Bronchial epithelial cell (primary cell): ENCODE data around the gene DCLRE1C. TPM values are rescaled to one million over a fixed set of nuclear protein-coding genes. Genes with fewer than 3 reads are reported as not detected.
A peak's percentile ranks its signal among the peaks of the same experiment; 100 is the strongest.
"Not testable (repeated sequence)": the region's sequence is repeated elsewhere in the genome, so short reads cannot be mapped to it uniquely, and the experiment has no call there.

Experiments used
- DNase-seq: peaks from one replicate; pipeline ENCODE4 v3.0.0-alpha.2; 2010; ENCODE audit warnings: low read depth
- FAIRE-seq: peaks from 2 replicates; lab custom pipeline; 2011; peaks lifted over from hg19 to GRCh38; lab: Jason Lieb, UNC
- H3K27me3 ChIP-seq: 2 replicates; pipeline ENCODE4 v1.5.1; 2011; ENCODE audit warnings: low read length; ENCODE audit not compliant: control insufficient read depth, insufficient read depth
- H3K36me3 ChIP-seq: 2 replicates; pipeline ENCODE4 v1.5.1; 2011; ENCODE audit warnings: low read length; ENCODE audit not compliant: control insufficient read depth, insufficient read depth
- H3K4me3 ChIP-seq: 2 replicates; pipeline ENCODE4 v1.5.1; 2011; ENCODE audit warnings: mild to moderate bottlenecking, low read depth, low read length, control low read depth
- total RNA-seq: library from RNA; depleted of rRNA; stranded (reverse); fragments of >200 nt; gene quantifications from 2 replicates; pipeline ENCODE4 v1.2.1, GENCODE V29; 2014
- TF ChIP-seq, protein P1 (sequence below): IDR thresholded peaks from 2 replicates; pipeline ENCODE4 v1.5.1; 2011; ENCODE audit warnings: mild to moderate bottlenecking, moderate library complexity, low read length, control low read depth, inconsistent platforms; ENCODE audit not compliant: insufficient read depth, severe bottlenecking

DCLRE1C gene
- 9.0 and 10.2 TPM in 2 replicates for total RNA-seq

- DNase-seq: peak; percentile 94
- no peak for FAIRE-seq
- Histone ChIP-seq H3K27me3 (no peaks in the 10 kb centered on the region), H3K36me3 (no peaks in the 10 kb centered on the region), H3K4me3 (peak within 1 kb of the TSS; percentile 74)
- TF ChIP-seq, protein P1, sequence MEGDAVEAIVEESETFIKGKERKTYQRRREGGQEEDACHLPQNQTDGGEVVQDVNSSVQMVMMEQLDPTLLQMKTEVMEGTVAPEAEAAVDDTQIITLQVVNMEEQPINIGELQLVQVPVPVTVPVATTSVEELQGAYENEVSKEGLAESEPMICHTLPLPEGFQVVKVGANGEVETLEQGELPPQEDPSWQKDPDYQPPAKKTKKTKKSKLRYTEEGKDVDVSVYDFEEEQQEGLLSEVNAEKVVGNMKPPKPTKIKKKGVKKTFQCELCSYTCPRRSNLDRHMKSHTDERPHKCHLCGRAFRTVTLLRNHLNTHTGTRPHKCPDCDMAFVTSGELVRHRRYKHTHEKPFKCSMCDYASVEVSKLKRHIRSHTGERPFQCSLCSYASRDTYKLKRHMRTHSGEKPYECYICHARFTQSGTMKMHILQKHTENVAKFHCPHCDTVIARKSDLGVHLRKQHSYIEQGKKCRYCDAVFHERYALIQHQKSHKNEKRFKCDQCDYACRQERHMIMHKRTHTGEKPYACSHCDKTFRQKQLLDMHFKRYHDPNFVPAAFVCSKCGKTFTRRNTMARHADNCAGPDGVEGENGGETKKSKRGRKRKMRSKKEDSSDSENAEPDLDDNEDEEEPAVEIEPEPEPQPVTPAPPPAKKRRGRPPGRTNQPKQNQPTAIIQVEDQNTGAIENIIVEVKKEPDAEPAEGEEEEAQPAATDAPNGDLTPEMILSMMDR: no peak
These were observed at the start of gene DCLRE1C for GRCh38 chr10:14954001-14954770. Gene DCLRE1C, minus strand, starts transcription at chr10:14954096. Its CDS starts 86 bp downstream, at chr10:14954010.

DNA sequence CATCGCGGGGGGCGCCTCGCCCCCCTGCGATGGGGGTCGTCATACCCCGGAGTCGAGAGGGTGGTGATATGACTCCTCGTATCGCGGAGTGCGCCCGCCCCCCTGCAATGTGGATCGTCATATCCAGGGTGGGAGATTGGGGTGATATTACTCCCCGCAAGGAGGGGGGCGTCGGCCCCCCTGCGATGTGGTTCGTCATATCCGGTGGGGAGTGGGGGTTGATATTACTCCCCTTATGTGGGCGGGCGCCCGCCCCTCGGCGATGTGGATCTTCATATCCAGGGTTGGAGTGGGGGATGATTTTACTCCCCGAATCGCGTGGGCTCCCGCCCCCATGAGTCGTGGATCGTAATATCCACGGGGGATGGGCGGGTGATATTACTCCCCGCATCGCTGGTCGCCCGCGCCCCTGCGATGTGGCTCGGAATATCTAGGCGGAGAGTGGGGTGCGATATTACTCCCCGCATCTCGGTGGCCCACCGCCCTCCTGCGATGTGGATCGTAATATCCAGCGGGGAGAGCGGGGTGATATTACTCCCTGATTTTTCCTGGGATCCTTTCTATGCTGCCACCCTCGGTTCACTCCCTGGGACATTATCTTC is 42.2 kb upstream of the DCLRE1C start:
- Histone ChIP-seq H3K27me3 (no peaks in the 10 kb centered on the region), H3K4me3 (no peak overlapping the region), H3K36me3 (no peaks in the 10 kb centered on the region)
- DNase-seq (no peak), FAIRE-seq (no peak)
- TF ChIP-seq, protein P1: no peak

DNA sequence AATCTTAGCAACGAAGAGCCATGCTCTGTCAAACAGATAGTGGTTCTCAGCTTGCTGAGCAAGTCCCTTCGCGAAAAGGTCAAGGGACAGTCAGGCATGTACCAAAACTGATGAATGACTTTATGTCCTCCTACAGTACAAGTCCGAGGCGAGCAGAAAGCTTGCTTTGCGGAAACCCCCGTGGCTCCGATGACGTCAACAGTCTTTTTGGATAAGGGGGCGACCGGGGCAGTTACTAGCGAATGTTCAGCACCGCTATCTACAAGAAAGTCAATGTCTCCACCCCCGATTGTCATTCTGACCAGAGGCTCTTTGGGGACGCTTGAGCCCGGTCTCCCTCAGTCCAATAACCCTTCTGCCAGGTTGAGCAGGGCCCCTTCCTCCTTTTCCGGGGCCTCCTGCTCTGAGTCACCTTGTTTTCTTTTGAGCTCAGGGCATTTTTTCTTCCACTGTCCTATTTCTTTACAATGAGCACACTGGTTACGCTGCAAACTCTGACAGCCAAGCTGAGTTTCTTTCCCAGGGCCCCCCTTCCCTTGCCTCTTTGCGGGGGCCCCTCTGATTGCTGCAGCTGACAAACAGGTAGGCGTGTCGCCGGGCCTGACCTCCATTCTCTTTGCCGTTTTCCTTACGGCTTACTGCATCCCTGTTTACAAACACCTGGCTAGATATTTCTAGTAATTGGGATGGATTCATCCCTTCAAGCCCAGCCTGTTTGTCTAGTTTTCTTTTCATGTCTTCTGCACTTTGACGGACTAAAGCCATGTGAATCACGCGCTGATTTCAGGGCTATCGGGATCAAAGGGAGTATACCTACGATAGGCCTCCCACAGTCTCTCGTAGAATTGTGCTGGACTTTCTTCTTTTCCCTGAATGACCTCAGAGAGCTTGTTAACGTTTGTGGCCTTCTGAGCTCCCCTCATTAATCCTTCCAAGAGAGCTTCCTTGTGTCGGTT is 39.9 kb upstream of the DCLRE1C start:
- H3K4me3 ChIP-seq, FAIRE-seq, H3K36me3 ChIP-seq, H3K27me3 ChIP-seq, DNase-seq: not testable (repeated sequence)

DNA sequence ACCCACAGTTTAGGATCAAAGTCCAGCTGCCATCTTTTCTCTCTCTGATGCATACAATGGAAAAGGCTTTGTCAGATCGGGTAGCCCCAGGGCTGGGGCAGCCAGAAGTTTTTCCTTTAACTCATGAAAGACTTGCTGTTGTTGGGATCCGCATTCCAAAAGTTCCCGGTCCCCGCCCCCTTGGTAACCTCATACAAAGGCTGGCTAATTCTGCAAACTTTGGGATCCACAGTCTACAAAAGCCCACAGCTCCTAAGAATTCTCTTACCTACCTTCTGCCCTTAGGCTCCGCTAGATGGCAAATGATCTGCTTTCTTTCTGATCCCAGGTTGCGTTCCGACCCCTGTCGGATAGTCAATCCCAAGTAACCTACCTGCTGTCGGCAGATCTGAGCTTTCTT is 38.4 kb upstream of the DCLRE1C start:
- DNase-seq, H3K36me3 ChIP-seq, FAIRE-seq: not testable (repeated sequence)

DNA sequence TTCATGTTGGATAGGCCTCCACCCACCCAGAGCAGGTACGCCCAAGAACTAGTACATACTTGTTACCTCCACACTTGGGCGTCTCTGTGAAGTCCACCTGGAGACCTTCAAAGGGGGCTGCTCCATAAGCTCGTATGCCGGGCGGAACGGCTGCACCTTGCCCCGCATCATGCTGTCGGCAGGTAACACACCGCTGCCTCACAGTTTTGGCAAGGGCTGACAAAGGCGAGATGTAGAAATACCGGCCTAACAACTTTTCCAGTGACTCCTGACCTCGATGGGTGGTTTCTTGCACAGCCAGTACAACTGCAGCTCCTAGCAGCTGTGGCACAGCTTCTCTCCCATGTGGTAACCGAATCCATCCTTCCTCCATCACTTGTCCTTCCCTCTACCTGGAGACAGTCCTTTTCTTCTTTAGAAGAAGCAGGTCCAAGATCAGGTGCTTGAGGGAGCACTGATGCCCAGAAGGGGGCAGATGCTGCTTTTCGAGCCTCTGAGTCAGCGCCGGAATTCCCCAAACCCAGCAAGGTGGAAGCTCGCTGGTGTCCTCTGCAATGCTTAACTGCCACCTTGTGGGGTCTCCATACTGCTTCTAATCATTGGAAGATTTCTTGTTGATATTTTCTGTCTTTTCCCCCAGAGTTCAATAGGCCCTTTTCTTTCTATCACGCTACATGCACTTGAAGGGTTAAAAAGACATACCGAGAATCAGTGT is 37.3 kb upstream of the DCLRE1C start:
- peak; percentile 62 for DNase-seq
- TF ChIP-seq, protein P1: peak; percentile 23
- H3K27me3 ChIP-seq, H3K4me3 ChIP-seq, FAIRE-seq, H3K36me3 ChIP-seq: not testable (repeated sequence)

More for the DNA sequence above, 38.4 kb upstream of the DCLRE1C start:
- not testable (repeated sequence) for H3K27me3 ChIP-seq, H3K4me3 ChIP-seq

GRCh38 chr10:14989552-14989951 is 35.7 kb upstream of the DCLRE1C start:
- not testable (repeated sequence) for H3K27me3 ChIP-seq, FAIRE-seq, DNase-seq, H3K36me3 ChIP-seq, H3K4me3 ChIP-seq
